Posterior vena cava (tissue), 2 donors: Measurements from ENCODE around the gene DUSP3. TPM values are rescaled to one million over a fixed set of nuclear protein-coding genes. Genes with fewer than 3 reads are reported as not detected.

ENCODE experiments used
- DNase-seq: peaks from one replicate; pipeline ENCODE4 v3.0.0-alpha.2; 2020; ENCODE audit warnings: low spot score
- intact Hi-C, 2 donors: fragments of 100-400 bp; cut with DNase I; formaldehyde crosslinking; loops; one replicate each; pipeline versions ENCODE4 v1.14.1 to v1.14.2; 2022 to 2023
- total RNA-seq, 2 donors: library from RNA; stranded (reverse); fragmentation: NEBNext Ultra II Directional; extraction: Animal tissue kit (Norgen Biotek cat#: 25700); gene quantifications; one replicate each; pipeline ENCODE4 v1.2.1, GENCODE V29; 2021
- donor health status: DM: yes; HTN: yes; CAD: no.
- donor health status: DM: yes; HTN: yes; CAD: no.

The DUSP3 gene
- total RNA-seq, 2 donors from 2014 or later = 169 to 172 TPM

DNA sequence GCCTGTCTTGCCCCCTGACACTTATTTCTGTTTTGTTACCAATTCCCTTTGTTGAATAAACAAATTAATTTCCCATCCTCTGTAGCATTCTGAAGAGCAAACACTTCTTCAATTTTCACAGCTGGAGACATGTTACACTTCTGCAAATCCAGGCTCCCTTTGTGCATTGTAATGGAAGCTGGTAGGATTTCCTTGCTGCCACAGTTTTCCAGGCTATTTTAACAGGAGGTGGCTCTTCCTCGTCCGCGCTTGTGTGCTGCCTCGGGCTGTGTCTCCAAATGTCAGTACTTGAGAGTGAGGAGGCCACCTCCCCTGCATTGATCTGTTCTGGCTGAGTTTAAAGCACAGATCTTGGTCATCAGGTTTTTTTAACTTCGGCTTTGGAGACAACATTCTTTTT lies 60.2 kb downstream of the DUSP3 start:
- intact Hi-C loops = loop anchor here in 1 of 2 donors (5.0 kb wide), 1 partner anchor 34 kb away; no protein-coding TSS in a partner anchor
- no peak for DNase-seq

DNA sequence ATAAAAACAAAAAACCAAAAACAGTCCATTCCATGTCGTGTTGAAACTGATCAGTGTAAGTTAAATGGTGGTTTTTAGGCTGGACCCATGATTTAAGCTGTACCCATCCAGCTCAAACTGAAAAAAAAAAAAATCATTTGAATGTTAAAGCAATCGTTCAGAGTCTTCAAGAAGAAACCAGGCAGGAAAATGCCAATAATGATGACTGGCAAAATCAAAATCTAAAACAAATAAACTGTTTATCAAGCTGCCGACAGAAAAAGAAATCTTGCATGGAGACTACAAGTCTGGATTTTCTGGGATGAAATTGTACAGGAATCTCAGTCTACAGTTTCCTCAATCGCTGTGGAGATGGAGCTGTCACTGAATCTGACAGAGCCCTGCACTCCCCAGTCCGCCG lies 60.9 kb downstream of the DUSP3 start:
- no peak for DNase-seq
- intact Hi-C loops = loop anchor here in 1 of 2 donors (5.0 kb wide), 1 partner anchor 34 kb away; no protein-coding TSS in a partner anchor

Other genes starting within 250 kb of the DUSP3 start
- gene ETV4, start 232.6 kb downstream of the DUSP3 start, total RNA-seq = 1 to 10 TPM in 1 of 2 donors, under 1 TPM in 1; 0.48 to 1.3 TPM
- 1 to 10 TPM; 6.7 to 7.7 TPM for gene MEOX1, start 117.1 kb downstream of the DUSP3 start, total RNA-seq
- not detected for gene SOST, start 20.2 kb downstream of the DUSP3 start, total RNA-seq
- not detected for gene CFAP97D1, start 1.5 kb upstream of the DUSP3 start, total RNA-seq
- 10 to 100 TPM in 1 of 2 donors, 1 to 10 TPM in 1; 8.5 to 10.2 TPM for gene MPP3, start 54.2 kb upstream of the DUSP3 start, total RNA-seq
- gene CD300LG, start 68.2 kb upstream of the DUSP3 start, total RNA-seq = 1 to 10 TPM; 3.5 to 5.1 TPM
- gene MPP2, start 128.6 kb upstream of the DUSP3 start, total RNA-seq = 10 to 100 TPM; 11.4 to 15.5 TPM
- gene PPY, start 163.5 kb upstream of the DUSP3 start, total RNA-seq = not detected
- gene PYY, start 175.0 kb upstream of the DUSP3 start, total RNA-seq = not detected
- gene NAGS, start 225.6 kb upstream of the DUSP3 start, total RNA-seq = 1 to 10 TPM in 1 of 2 donors, under 1 TPM in 1; 0.86 to 1.2 TPM
- 10 to 100 TPM; 12.9 to 14.8 TPM for gene TMEM101, start 236.0 kb upstream of the DUSP3 start, total RNA-seq